GM21825 (cell line): ENCODE results near the gene CMC2.
A peak's percentile ranks its signal among the peaks of the same experiment; 100 is the strongest.

Experiments
- ATAC-seq: cut with Tn5 transposase; IDR thresholded peaks from one replicate; pipeline ENCODE4 v1.9.1; 2021; ENCODE audit warnings: mild to moderate bottlenecking, moderate library complexity; ENCODE audit not compliant: unreplicated experiment

The CMC2 gene

GRCh38 chr16:80981103-80981502, 25.6 kb downstream of the CMC2 start:
- no peak for ATAC-seq

- no peak for ATAC-seq
Measured at GRCh38 chr16:80976946-80977345, 29.7 kb downstream of the CMC2 start.

GRCh38 chr16:80974649-80975376, 31.9 kb downstream of the CMC2 start:
- ATAC-seq: no peak

GRCh38 chr16:80973991-80974390, 32.7 kb downstream of the CMC2 start:
- no peak for ATAC-seq

- ATAC-seq: no peak
Measured at GRCh38 chr16:80972611-80973010, 34.1 kb downstream of the CMC2 start.

DNA sequence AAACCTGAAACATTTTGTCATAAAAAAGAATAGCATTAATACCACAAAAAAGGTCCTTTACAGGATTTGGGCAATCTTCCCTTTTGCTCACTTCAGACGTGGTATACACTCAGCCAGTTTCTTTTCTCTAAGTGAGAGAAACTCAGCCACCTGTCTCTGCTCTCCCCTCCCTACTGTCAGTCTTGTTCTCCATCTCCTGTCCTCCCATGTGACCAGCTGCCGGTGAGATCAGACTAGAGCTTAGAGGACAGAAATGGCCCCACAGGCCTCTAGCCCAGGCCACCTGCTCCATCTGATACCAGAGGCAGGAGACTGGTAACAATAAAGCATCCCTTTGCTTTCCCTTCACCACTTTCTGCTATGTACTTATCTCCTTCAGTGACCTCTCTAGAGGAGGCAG, 34.9 kb downstream of the CMC2 start:
- peak; percentile 69 for ATAC-seq

GRCh38 chr16:80969114-80969484, 37.6 kb downstream of the CMC2 start:
- ATAC-seq: no peak

DNA sequence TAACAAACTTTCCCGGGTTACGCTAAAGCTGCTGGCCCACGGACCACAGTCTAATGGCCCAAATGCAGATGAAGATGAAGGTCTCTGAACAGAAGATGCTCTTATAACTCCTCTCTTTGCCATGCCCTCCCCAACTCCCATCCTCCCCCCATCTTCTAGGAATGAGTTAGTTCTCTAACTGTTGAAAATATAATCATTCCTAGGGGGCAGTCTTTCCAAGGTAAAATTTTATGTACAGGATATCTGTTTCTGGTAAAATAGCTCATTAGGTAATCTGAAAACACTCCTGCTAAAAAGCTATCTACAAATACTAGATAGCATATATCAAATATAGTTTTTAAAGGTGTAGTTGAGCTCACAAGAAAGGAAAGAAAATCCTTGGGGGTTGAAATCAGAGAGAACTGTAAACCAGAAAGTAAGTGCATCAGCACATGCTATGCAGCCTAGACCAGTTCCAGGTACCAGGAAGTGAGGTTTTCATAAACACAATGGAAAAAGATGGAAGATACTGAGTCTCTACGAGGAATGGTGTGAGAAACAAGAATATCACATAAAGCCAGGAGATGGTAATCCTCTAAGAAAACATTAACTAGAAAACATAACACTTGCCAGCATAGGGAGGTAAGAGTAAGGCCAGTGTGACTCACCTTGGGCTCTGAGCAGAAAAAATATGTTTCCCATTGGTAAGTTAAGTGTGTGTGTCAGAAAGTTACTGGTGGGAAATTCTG, 38.1 kb downstream of the CMC2 start:
- no peak for ATAC-seq

GRCh38 chr16:80966617-80967016, 40.1 kb downstream of the CMC2 start:
- ATAC-seq: no peak

DNA sequence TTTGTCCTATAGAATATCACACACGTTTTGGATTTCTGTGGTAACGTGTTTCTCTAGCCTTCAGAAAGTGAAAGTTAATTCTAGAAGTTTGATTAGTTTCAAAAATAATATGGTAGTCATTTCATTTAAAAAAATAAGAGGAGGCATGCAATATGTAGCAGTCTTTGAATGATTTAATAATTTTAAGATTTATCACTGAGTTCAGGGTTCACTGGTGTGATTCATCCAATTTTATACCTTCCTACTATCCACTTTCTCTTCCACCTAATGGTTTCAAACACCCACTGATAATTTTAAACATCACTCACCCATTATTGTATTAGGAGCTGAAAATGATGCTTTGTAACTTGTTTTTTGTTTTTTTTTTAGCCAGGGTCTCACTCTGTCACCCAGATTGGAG, 42.3 kb downstream of the CMC2 start:
- no peak for ATAC-seq

DNA sequence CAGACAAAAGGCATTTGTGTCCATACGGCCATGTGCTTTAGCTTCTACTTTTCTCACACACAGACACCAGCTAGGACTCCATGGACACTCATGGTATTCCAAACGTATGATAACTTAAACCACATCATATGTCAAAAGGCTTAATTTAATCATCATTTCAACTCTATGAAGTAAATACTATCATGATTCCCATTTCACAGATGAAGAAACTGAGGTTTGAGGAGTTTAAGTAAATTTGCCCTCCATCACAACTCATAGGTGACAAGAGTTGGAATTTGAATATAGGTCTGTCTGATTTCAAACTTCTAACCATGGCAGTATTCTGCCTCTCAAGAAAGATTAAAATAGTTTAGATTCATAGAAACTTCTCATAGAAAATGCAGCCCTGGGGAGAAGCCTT, 43.8 kb downstream of the CMC2 start:
- ATAC-seq: no peak

GRCh38 chr16:80958284-80958683, 48.4 kb downstream of the CMC2 start:
- no peak for ATAC-seq

- ATAC-seq: no peak
Measured at GRCh38 chr16:80954985-80955384, 51.7 kb downstream of the CMC2 start.

GRCh38 chr16:80948886-80949493, 57.7 kb downstream of the CMC2 start:
- ATAC-seq: no peak

DNA sequence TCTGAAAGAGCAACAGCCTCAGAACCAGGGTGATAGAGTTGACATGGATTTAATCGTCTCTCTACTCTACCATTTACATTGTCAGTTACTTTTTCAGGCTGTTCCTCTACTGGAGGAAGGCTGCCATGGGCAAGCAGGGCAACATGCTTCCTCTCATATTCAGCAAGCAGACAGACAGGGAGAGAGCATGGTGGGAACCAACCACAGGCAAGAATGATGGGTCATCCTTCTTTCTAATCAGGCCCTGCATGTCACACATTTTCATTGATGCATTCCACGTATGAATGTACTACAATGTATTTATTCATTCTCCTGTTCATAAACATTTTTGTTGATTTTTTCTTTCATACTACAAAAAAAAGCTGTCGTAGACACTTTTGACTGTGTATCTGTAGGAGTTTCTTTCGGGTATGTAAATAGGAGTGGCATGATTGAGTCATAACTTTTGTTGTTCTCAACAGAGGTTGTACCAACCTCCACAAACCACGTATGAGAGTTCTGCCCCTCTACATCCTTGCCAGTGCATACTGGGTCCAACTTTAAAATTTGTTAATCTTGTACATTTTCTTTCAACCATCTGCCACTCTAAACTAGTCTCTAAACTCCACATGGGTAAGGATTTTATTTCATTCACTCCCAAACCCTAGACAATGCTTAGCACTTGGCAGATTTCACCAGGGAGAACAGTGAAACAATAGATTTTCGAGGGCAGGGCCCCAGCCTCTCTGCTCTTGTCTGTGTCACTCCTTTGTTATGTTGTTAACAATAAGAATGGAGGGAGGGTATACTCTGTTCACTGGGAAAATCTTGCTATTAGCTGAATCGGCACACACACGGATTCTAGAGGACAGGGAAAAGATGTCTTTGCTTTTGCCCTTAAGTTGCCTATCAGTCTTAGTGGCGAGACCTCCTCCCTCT, 58.7 kb downstream of the CMC2 start:
- no peak for ATAC-seq

GRCh38 chr16:80947239-80947638, 59.4 kb downstream of the CMC2 start:
- no peak for ATAC-seq

GRCh38 chr16:80946481-80946880, 60.2 kb downstream of the CMC2 start:
- no peak for ATAC-seq

DNA sequence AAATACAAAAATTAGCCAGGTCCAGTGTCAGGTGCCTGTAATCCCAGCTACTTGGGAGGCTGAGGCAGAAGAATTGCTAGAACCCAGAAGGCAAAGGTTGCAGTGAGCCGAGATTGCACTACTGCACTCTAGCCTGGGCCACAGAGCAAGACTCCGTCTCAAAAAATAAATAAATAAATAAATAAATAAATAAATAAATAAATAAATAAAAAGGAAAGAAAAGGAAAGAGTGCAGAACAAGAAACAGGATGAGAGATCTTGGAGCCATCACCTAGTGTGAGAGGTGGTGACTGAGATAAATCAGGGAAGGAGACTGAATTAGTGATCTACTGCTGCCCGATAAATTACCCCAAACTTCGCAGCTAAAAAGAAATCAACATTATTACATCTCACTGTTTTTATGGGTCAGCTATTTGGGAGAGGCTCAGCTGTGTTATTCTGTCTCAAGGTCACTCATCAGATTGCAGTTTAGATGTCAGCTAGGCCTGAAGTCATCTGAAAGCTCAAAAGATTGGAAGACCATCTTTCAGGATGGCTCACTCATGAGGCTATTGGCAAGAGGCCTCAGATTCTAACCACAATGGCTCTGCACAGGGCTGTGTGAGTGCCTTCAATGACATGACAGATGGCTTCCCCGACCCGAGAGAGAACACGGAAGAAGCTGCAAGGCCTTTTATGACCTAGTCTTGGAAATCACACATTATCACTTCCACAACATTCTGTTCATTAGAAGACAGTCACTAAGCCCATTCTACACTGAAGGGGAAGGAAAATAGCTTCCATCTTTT, 66.4 kb downstream of the CMC2 start:
- ATAC-seq: no peak

- ATAC-seq: no peak
Measured at GRCh38 chr16:80938879-80939260, 67.8 kb downstream of the CMC2 start.
